GM23248 (cell line): ENCODE data around the gene B4GALT6. TPM values are rescaled to one million over a fixed set of nuclear protein-coding genes. Genes with fewer than 3 reads are reported as not detected.

ENCODE experiments used
- DNase-seq: peaks from one replicate; pipeline ENCODE4 v3.0.0-alpha.2; 2015
- H2AFZ ChIP-seq: fragments of 200-600 bp; sonication (generic); 2 replicates; pipeline ENCODE4 v1.6.1; 2016; ENCODE audit warnings: antibody characterized with exemption
- H3F3A ChIP-seq: fragments of 200-600 bp; sonication (generic); 2 replicates; pipeline ENCODE4 v1.6.1; 2016; ENCODE audit warnings: mild to moderate bottlenecking, antibody characterized with exemption, mixed run types; ENCODE audit not compliant: insufficient read depth
- H3K27ac ChIP-seq: fragments of 200-600 bp; sonication (generic); 2 replicates; pipeline ENCODE4 v1.5.1; 2016; ENCODE audit warnings: mild to moderate bottlenecking
- H3K27me3 ChIP-seq: fragments of 200-600 bp; sonication (generic); replicated peaks from 2 replicates; pipeline ENCODE4 v1.6.1; 2016; ENCODE audit warnings: mild to moderate bottlenecking; ENCODE audit not compliant: insufficient read depth
- H3K36me3 ChIP-seq: fragments of 200-600 bp; sonication (generic); 2 replicates; pipeline ENCODE4 v1.6.1; 2016; ENCODE audit warnings: low read depth, mild to moderate bottlenecking
- H3K4me1 ChIP-seq: fragments of 200-600 bp; sonication (generic); 2 replicates; pipeline ENCODE4 v1.6.1; 2016; ENCODE audit warnings: mild to moderate bottlenecking; ENCODE audit not compliant: insufficient read depth
- H3K4me2 ChIP-seq: fragments of 200-600 bp; sonication (generic); one replicate; pipeline ENCODE4 v1.6.1; 2016; ENCODE audit warnings: mild to moderate bottlenecking; ENCODE audit not compliant: unreplicated experiment
- H3K4me3 ChIP-seq: fragments of 200-600 bp; sonication (generic); 2 replicates; pipeline ENCODE4 v1.5.1; 2016; ENCODE audit warnings: mild to moderate bottlenecking
- H3K79me2 ChIP-seq: fragments of 200-600 bp; sonication (generic); 2 replicates; pipeline ENCODE4 v1.6.1; 2016; ENCODE audit warnings: mild to moderate bottlenecking; ENCODE audit not compliant: insufficient read depth
- H3K9ac ChIP-seq: fragments of 200-600 bp; sonication (generic); 2 replicates; pipeline ENCODE4 v1.6.1; 2016; ENCODE audit warnings: mild to moderate bottlenecking
- H3K9me2 ChIP-seq: fragments of 200-600 bp; sonication (generic); 2 replicates; pipeline ENCODE4 v1.6.1; 2016; ENCODE audit warnings: mixed run types, mild to moderate bottlenecking, moderate library complexity; ENCODE audit not compliant: insufficient read depth
- H3K9me3 ChIP-seq: fragments of 200-600 bp; sonication (generic); one replicate; pipeline ENCODE4 v1.6.1; 2017; ENCODE audit warnings: low read depth
- H4K20me1 ChIP-seq: fragments of 200-600 bp; sonication (generic); 2 replicates; pipeline ENCODE4 v1.6.0; 2016; ENCODE audit not compliant: insufficient read depth
- EZH2 ChIP-seq: fragments of 200-600 bp; sonication (generic); IDR thresholded peaks from 2 replicates; pipeline ENCODE4 v1.6.1; 2018; ENCODE audit warnings: antibody characterized with exemption, mild to moderate bottlenecking; ENCODE audit not compliant: insufficient read depth, poor library complexity, severe bottlenecking
- EZH2phosphoT487 ChIP-seq: fragments of 200-600 bp; sonication (generic); IDR thresholded peaks from 2 replicates; pipeline ENCODE4 v1.6.1; 2018; ENCODE audit warnings: antibody characterized with exemption, moderate library complexity, mild to moderate bottlenecking, low read depth; ENCODE audit not compliant: insufficient read depth
- WGBS, 2 experiments: methylation state at CpG; one replicate each; pipeline ENCODE4 v1.1.6; 2015 to 2017; ENCODE audit warnings: low lambda C conversion rate in 2 of 2, low coverage in 1 of 2; ENCODE audit errors: missing lambda C conversion rate in 2 of 2; 5-methylcytosine and 5-hydroxymethylcytosine counted together
- in situ Hi-C: fragments of 300-500 bp; cut with MboI; formaldehyde crosslinking; loops from 2 replicates; pipeline ENCODE4 v1.15.0; 2020
- polyA plus RNA-seq: library from polyadenylated mRNA; unstranded; fragments of >200 nt; fragmentation: Nextera tagmentation; extraction: Ambion mirVana; gene quantifications from 2 replicates; pipeline ENCODE4 v1.2.1, GENCODE V29; 2016
- total RNA-seq: library from RNA; depleted of rRNA; stranded (reverse); fragments of >200 nt; shearing (Covaris generic); gene quantifications from 2 replicates; pipeline ENCODE4 v1.2.3, GENCODE V29; 2014

B4GALT6 gene
- total and polyA plus RNA-seq, 2 experiments from 2014 or later: 1.2 to 2.4 TPM

DNA sequence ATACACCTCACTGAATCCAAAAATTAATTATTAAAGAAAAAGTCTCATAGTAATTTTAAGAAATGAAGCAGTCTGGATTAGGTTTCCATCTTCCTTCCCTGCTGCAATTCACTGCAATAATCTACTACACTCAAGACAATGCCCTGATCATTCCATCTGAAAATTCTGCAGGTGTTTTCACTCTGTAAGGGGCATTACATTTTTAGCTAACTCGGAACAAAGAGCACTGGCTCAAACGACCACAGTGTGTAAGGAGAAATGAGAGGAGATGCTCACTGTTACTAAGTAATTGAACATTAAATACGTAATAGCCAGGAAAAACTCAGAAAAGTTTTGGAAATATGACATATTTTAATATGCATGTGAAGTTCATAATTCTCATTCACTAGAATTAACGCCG, 1.3 kb downstream of the B4GALT6 start:
- Histone ChIP-seq H3K79me2 (no peaks in the 10 kb centered on the region), H3K9me2 (no peaks in the 10 kb centered on the region), H3K9ac (no peak overlapping the region), H3K9me3 (no peaks in the 10 kb centered on the region), H3K27ac (no peak overlapping the region), H2AFZ (no peak overlapping the region), H4K20me1 (no peaks in the 10 kb centered on the region), H3K4me3 (no peak overlapping the region), H3K27me3 (no peaks in the 10 kb centered on the region), H3K36me3 (no peaks in the 10 kb centered on the region), H3F3A (peaks cover 20% of the 10 kb centered on the region), H3K4me2 (no peak overlapping the region), H3K4me1 (peaks cover 14% of the 10 kb centered on the region)
- no peak for TF ChIP-seq EZH2phosphoT487
- no peak for TF ChIP-seq EZH2
- in situ Hi-C loops: no loop called here
- DNase-seq: no peak
- WGBS, 2 experiments: 96 to 97% methylated on average over 5 of the region's 5 CpGs

DNA sequence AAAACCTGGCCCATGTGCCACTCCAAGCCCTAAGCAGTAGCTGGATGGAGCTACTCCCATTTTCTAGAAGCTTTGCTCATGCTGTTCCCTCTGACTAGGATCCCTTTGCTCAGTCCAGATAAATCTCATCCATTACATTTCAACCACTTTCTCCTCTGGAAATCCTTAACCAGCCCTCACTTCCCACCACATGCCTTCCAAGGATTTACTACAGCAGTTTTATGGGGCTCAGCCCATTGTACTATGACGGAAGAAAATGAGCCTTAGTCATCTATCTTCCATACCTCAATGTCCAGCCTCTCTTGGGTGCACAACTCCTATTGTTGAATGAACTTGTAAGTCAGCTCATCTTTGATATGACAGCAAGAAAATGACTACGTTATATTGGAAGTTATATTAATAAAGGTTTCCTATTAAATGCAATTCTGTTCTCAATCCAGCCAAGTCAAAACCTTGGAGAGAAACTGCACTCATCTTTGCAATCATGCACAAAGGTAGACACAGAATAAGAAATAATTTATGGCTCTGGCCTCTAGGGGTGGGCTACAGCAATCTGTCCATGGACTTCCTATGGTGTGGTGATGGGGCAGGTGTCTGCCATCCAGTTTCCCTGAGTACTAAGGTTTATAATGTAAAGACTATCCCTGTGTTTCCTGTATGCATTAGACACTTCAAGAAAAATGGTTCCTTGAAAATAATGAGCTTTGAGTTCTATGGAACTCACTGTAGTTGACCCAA, 3.4 kb downstream of the B4GALT6 start:
- Histone ChIP-seq H3F3A (peaks cover 21% of the 10 kb centered on the region), H3K9me2 (no peaks in the 10 kb centered on the region), H3K9ac (no peak overlapping the region), H3K9me3 (no peaks in the 10 kb centered on the region), H3K27me3 (no peaks in the 10 kb centered on the region), H3K4me1 (peaks cover 14% of the 10 kb centered on the region), H4K20me1 (no peaks in the 10 kb centered on the region), H3K79me2 (no peaks in the 10 kb centered on the region), H3K4me2 (no peak overlapping the region), H2AFZ (no peak overlapping the region), H3K36me3 (no peaks in the 10 kb centered on the region), H3K4me3 (no peak overlapping the region), H3K27ac (no peak overlapping the region)
- in situ Hi-C loops: no loop called here
- TF ChIP-seq EZH2phosphoT487: no peak
- WGBS, 2 experiments: 86 to 95% methylated on average over 2 of the region's 2 CpGs
- DNase-seq: no peak

DNA sequence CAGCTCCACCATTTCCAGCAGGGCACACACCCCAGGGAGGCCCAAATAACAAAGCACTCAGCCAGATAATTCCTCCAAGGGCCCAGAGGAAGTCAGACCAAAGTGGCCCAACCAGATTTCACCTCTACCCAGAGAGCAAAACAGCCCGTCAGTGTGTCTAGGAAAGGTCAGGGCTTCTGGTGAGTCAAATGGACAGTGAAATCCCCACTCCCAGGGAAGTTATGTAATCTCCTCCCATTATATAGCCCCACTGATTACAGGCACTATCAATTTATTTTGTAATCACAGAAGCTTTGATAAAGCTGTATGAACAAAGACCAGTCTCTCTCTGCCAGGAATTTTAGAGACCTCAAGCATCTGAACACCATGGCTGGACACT, 4.0 kb downstream of the B4GALT6 start:
- H2AFZ ChIP-seq: no peak overlapping the region
- H3K4me1 ChIP-seq: peaks cover 14% of the 10 kb centered on the region
- H3F3A ChIP-seq: peaks cover 21% of the 10 kb centered on the region
- no peak overlapping the region for H3K4me2 ChIP-seq
- TF ChIP-seq EZH2 (no peak), EZH2phosphoT487 (no peak)
- no peaks in the 10 kb centered on the region for H3K9me2 ChIP-seq
- H3K4me3 ChIP-seq: no peak overlapping the region
- no peak overlapping the region for H3K9ac ChIP-seq
- no peaks in the 10 kb centered on the region for H4K20me1 ChIP-seq
- no peaks in the 10 kb centered on the region for H3K79me2 ChIP-seq
- H3K9me3 ChIP-seq: no peaks in the 10 kb centered on the region
- WGBS, 2 experiments: 62 to 71% methylated on average over 1 of the region's 1 CpG
- H3K27me3 ChIP-seq: no peaks in the 10 kb centered on the region
- in situ Hi-C loops: no loop called here
- H3K36me3 ChIP-seq: no peaks in the 10 kb centered on the region
- no peak overlapping the region for H3K27ac ChIP-seq
- no peak for DNase-seq

DNA sequence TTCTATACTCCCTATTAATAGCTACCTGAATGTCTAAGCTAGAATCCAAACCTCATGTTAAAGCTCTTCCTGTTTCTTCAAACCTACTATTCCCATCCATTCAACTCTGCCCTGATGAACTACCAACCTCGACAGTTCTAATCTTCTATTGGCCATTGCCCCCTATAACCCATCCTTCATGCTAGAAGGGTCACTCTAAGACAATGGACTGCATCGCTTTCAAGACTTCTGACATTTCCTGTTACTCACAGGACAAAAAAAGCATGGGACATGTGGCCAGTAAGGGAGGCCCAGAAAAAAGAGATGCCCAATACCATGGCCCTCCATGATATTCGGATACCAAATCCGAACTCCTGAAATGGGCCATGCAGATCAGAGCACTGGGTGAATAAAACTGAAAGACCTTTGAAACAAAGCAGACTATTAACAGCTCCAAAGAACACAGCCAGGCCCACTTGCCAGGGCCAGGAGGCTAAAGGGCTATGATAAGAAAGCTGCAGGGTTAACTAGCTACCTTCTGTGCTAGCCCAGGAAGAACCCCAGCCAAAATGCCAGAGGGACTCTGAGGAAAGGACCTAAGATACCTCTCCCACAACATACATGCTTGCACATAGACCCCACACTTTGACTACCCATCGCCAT, 4.5 kb downstream of the B4GALT6 start:
- H3K9ac ChIP-seq: no peak overlapping the region
- peak overlapping the region; percentile 43 for H3K4me2 ChIP-seq
- H3K9me2 ChIP-seq: no peaks in the 10 kb centered on the region
- no peaks in the 10 kb centered on the region for H3K9me3 ChIP-seq
- peaks cover 14% of the 10 kb centered on the region for H3K4me1 ChIP-seq
- no peak overlapping the region for H3K27ac ChIP-seq
- no peak for TF ChIP-seq EZH2
- no peak for TF ChIP-seq EZH2phosphoT487
- H3K36me3 ChIP-seq: no peaks in the 10 kb centered on the region
- WGBS, 2 experiments: 95 to 96% methylated on average over 5 of the region's 5 CpGs
- H3K79me2 ChIP-seq: no peaks in the 10 kb centered on the region
- no peaks in the 10 kb centered on the region for H3K27me3 ChIP-seq
- H3K4me3 ChIP-seq: no peak overlapping the region
- H3F3A ChIP-seq: peaks cover 21% of the 10 kb centered on the region
- in situ Hi-C loops: no loop called here
- DNase-seq: no peak
- no peaks in the 10 kb centered on the region for H4K20me1 ChIP-seq
- H2AFZ ChIP-seq: no peak overlapping the region
